Fibroblast of gingiva (primary cell): ENCODE measurements around the gene MAP1LC3B.

Source experiments
- DNase-seq: peaks from one replicate; pipeline ENCODE4 v3.0.0-alpha.2; 2011; ENCODE audit warnings: low read depth

Gene MAP1LC3B

DNA sequence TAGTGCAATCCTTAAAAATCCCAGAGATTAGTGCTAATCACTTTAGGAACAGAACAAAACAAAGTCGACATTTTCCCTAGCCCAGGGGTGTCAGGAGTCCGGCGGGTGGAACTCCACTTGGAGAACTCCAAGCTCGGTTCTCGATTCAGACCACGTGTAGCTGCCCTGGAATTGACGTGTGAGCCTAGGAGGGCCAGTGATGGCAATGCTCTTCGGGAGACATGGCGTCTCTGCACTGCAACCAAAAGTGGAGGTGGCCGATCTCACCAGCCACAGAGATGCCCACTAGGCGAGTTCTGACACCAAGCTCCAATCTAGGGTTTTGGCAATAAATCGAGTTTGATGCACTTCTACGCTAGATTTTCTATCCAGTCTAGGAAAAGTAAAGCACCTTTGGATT, 17.6 kb downstream of the MAP1LC3B start:
- no peak for DNase-seq

DNA sequence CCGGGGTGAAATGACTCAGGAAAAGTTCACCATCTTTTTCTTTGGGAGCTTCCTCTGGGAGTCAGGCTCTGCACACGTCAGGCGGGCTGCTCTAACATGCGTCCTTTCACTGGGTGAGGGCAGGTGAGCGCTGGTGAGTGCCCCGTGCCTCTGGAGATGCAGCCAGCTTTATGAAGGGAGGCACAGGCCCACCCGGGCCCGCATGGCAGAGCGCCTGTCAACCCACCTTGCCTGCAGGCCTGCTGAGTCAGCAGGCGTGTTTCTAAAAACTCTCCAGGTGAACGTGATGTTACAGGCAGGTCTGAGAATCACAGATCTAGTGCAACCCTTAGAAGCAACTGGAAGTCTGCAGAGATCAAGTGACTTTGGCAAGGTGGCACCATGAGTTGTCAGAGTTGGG, 18.4 kb downstream of the MAP1LC3B start:
- no peak for DNase-seq

DNA sequence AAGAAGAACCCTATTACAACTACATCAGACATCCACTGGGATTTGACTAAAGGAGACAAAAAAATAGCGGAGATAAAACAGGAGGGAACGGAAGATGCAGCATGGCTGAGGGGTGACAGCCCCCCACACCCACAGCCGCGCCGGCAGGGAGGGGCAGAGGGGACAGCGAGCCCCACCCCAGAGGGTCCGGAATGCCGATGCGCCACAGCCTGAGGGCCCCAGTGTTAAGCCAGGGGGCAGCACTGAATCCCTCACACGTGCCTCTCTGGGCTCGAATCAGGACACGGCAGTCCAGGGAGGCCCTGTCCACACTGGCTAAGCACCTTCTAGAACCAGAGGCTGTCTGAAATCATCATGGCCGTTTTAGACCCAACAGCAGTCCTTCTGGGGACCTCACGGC, 18.8 kb downstream of the MAP1LC3B start:
- no peak for DNase-seq

DNA sequence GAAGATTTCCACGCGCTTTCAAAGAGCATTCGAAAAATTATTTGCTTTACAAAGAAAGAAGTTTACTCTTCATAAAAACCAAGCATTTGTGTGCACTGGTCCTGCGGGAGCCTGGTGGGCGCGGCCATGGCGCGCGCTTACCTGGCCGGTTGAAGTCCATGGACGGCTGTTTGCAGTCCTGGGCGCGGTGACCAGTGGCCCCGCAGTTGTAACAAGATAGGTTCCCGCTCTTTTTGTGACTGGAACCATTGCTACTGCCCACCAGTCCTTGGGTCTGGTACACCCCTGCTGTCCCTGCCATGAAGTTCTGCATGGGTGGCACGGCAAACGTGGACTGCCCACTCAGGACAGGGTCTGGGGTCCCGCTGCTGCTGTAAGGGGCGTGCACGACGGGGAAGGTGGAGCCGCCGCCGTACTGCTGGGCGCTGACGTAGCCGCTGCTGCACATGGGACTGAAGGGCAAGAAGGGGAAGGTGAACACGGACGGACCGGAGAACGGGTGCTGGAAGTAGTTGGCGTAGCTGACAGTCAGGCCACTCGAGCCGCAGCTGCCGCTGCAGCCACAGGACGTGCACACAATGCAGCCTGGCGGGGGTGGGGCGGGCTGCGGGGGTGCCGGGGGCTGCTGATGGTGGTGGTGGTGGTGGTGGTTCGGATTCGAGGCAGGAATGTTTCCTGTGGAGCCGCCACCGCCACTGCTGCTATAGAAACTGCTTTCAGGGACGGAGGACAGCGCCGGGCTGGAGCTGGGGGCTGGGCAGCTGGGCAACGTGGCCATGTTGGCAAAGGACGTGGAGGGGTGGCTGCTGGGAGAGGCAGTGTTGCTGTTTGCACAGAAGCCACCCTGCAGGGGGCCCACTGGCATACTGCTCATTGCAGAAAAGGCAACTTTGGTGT, 19.5 kb downstream of the MAP1LC3B start:
- DNase-seq, result no peak

DNA sequence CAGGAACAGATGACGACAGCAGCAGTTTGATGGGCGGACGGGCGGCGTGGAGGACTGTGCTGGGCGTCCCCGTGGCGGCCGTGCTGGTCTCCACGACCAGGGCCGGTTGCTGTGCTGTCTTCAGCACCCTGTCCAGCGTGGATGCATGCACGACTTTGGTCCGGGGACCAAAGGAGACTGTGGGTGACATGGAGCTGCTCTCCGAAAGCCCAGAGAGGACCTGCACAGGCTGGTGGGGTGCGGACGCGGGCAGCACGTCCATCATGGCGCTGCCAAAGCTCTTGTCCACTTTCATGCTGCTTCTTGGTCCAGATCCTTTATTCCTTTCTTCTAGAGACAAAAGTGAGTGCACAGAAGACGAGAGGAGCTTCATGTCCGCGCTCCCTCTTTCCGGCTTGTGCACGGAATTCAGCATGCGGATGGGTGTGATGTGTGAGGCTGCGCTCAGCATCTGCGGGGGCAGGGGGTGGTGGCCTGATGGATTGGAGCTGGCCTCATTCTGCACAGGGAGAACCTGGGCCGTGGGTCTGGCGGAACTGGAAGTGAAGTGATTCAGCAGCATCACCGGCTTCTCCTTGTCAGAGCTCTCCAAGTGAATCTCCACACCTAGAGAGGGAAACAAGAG, 20.3 kb downstream of the MAP1LC3B start:
- no peak for DNase-seq

DNA sequence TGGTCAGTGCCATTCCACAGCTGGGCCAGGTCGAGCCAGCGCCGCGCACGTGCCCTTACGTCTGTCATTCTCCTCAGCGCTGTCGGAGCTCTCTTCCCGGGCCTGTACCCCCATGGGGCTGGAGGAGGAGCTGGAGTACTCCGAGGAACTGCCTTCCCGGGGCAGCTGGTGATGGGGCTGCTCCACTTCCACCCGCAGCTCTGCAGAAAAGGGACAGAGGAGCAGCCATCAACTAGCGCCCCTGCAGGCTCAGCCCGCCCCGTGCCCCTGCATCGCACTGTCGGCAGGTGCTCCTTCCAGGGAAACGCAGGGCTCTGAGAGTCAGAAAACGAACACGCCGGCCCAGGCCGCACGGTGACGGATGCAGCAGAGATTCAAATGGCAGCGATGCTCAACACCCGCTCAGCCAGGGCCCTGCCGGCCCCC, 20.9 kb downstream of the MAP1LC3B start:
- DNase-seq, result no peak

DNA sequence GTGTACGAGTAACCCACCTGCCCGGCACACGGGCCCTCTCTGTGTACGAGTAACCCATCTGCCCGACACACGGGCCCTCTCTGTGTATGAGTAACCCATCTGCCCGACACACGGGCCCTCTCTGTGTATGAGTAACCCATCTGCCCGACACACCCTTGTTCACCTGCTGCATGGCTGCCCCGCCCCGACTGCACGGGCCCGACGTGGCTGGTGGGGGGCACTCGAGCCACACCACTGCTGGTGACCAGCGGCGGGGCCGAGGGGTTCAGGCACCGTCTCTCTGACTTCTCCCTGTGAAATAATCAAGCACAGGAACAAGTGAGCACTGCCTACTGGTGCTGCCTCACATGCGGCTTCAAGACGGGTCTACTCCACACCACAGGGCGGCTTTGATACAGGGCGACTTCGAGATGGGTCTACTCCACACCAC, 22.1 kb downstream of the MAP1LC3B start:
- no peak for DNase-seq

DNA sequence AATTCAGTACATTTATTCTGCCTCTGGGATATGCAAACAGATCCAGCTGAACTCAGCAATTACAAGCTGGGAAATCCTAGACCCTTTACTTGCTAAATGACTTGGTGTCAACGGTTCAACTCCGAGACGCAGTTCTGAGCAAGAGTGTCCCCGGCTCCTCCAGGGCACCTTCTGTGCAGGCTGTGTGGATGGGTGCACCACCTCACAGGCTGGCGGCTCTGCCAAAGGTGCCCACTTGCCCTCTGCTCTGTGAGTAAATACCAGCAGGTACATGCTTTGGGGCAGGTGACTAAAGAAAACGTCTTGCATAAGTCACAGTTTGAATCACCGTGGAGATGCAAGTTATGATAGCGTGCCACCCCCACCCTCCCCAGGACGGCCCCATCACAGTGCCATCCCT, 23.3 kb downstream of the MAP1LC3B start:
- no peak for DNase-seq

DNA sequence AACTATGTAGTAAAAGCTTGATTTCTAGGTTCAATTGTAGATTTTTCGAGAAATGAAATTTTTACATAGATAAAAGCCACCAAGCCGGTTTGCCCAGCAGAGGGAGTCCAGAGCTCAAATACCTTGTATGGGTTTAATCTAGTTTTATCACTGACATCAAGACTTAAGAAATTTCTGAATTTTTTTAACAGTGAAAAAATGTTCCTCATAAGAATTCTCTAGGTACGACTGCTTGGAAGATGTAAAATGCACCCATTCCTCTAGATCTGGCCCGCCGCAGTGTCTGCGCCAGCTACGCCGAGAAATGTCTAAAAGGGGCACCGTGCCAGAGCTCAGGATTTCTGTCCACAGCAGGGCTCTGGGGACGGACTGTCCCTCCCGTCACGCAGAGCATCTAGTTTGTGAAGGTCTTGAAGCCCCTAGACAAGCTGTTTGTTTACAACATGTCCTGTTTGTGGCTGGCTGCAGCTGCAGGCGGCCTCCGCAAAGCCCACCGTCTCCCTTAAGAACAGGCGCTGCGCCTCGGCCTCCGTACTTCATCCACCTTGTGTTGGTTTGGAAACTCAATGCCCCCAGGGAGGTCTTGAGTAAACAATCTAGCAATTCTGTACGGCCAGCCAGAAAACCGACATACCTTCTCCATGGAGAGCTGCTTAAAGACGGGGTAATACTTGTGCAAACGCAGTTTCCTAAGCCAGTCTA, 24.8 kb downstream of the MAP1LC3B start:
- peak; percentile 63 for DNase-seq

DNA sequence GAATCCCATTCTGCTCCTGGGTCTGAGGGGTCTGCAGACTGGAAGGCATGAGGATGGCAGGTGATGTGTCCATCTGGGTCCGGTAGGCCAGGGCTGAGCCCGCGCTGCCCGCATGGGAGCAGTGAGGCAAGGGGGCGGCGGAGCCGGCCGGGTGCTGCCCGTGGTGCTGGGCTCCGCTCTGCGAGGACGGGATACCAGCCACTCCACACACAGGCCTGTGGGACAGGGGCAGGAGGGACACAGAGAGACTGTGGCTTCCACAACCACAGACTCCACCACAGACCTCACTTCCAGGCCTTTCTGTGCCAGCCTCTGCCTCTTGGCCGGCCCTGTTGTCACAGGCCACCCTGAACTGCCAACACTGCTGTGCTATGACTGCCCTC, 25.4 kb downstream of the MAP1LC3B start:
- DNase-seq, result no peak

DNA sequence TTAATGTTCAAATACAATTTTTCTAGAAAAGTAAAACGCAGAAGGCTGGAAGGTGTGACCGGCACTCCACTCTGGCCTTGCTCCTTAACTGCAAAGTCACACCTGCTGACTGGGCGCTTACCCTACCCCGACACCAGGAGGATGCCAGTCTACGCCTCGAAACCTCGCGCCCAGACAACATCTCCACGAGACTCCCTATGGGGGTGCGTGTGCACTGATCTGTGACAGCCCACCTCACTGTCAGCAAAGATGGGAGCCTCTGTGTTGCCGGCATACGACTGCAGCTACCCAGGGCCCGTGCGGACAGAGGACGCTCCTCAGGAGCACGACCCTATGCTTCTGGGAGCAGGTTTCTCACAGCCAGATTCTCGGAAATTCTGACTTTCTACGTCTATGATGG, 26.1 kb downstream of the MAP1LC3B start:
- DNase-seq, result no peak

DNA sequence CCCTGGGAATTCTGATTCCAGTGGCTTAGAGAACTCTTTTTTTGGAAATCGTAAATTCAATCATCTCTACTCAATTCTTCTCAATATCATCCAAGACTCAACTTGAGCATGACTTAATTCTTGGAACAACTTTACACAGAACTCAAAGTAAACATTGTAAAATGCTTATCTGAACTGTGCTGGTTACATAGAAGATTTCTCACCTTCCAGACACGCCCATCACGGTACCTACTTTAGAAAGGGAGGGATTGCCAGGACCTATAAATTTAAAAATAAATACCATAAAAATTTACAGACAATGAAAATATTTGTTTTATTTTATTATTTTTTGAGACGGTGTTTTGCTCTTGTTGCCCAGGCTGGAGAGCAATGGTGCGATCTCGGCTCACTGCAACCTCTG, 26.5 kb downstream of the MAP1LC3B start:
- DNase-seq, result no peak

DNA sequence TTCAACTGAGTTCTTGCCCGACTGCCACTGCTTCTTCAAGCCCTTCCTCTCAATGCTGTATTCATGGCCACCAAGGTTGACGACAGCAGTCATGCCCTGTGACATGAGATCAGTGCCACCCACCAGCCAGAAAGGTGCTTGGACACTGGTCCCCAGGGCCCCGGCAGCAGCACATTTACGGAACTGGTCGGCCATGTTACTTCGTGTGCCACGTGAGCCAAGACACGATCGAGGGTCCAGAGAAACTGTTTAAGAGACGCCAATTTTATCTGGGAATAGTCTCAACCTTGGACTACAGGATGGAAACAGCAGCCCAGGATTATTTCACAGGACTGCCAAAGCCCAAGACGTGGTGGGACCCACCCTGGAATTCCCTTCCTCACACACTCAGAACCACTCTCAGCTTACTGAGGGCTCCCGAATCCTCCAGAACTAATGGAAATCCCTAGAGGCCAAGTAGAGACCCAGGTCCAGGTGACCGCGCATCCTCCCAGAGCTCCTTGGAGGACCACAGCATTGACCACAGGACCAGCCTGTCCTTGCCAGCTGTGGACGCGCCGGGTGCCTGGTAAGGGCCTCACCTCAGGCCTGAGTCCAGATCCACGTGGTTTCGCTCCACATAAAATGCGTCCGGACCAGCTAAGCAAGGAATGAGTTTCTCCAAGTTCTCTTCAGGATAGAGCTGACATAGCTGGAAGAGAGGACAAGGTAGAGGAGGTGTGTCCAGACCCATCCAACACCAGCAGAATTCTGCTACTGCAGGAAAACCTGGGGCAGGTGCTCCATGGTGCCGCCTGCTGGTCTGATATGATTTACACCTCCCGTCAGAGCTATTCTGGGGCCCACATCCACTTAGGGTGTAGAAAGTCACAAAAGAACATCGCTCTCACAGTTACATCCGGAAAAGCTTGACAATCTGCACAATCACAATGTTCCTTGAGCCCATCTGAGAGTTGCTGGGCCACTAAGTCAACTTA, 28.2 kb downstream of the MAP1LC3B start:
- no peak for DNase-seq

DNA sequence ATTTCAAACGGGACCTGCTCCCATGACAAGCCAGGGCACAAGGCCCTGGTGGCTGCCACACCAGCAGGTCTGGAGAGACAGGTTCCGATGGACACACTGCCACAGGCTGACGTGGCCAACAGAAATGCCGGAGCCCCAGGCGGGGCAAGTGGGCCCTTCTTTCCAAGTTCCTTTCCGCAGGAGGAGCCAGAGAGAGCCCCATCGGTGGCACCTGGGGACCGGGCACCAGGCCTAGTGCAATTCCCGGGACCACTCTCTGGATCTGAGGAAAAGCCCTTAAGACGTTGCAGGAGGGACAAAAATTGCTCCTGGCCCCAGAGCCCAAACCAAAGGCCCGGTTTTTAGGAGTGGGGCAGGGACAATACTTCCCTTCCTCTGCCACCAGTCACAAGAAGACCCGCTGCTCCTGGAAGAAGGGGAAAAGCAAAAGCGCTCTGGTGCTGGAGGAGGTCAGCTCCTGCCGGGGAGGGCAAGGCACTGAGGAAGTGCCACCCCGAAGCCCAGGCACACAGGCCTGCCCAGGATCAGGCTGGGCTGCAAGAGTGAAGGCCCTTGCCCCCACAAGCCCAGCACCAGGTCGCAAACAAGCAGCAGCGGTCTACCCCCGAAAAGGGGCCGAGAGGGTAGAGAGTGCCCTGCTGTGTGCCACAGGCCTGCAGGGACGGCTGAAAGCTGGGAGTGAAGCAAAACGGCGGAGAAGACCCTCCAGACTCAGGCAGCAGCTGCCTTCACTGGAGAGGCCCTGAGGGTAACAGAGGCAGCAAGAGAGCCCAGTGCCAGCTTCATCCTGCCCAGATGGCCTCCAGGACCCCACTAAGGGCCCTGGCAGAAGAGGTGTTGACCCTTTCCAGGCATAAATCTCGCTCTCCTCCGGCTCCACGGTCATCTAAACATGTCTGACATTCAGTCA, 29.1 kb downstream of the MAP1LC3B start:
- no peak for DNase-seq

DNA sequence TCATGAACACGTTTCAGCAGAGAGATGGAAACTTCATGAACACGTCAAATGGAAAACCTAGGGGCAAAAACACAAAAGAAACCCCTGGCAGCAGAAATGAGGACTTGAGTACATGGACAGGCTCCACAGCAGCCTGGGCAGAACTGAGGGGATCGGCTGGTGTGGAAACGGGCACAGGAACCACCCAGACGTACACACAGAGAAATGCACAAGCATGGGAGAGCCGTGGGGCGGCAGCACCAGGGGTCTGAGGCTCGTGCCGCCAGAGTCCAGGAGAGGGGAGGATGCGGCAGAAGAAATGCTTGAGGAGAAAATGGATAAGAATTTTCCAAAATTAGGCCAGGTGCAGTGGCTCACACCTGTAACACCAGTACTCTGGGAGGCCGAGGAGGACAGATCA, 30.0 kb downstream of the MAP1LC3B start:
- DNase-seq, result no peak

DNA sequence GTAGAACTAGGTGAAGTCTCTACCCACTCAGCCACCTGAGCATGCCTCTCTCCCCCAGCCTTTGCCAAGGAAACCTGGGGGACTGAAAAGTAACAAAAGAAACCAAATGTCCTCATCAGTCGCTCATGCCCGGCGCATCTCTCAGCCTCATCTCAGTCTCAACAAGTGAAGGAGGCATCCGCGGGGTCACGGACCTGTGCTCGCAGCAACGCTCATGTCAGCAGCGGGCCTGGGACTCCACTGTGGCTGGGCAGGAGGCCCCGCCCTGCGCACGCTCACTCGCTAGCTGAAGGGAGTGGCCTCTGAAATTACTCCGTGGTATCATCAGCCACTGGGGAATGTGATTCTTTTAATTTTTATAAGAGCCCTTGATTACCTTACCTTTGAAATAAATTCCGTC, 31.3 kb downstream of the MAP1LC3B start:
- no peak for DNase-seq

DNA sequence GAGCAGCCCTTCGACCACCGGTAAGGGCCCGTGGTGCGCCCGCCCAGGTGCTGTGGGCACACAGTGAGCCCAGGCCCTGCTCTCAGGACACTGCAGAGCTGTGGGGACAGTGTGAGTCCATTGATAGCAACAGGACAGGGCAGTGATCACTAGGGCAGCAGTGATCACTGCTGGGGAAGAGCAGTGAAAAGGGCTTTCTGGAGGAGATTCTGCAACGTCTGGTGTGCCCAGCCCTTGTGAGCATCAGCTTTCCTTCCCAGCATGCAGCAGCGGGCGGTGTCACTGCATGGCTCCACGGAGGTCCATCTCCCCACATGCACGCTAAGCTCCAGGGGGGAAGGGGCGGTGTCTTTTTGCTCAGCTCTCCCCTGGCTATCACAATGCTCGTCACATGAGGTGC, 32.1 kb downstream of the MAP1LC3B start:
- no peak for DNase-seq

DNA sequence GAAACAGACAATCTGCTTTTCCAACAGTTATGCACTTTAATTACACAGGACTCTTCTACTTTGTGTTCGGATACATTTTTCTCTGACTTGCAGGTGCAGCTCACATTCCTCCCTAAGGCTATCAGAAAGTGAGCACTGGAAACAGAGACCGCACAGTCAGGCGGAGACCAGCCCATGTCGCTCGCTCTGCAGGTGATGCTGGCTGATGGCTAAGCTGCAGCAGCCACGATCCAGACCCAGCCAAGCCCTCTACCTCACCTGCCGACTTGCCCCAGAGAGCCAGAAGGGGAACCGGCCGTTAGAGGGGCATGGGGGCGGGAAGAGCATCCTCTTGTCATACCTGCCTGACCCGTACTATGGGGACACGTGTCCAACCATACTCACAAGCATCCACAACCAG, 33.8 kb downstream of the MAP1LC3B start:
- DNase-seq, result no peak

DNA sequence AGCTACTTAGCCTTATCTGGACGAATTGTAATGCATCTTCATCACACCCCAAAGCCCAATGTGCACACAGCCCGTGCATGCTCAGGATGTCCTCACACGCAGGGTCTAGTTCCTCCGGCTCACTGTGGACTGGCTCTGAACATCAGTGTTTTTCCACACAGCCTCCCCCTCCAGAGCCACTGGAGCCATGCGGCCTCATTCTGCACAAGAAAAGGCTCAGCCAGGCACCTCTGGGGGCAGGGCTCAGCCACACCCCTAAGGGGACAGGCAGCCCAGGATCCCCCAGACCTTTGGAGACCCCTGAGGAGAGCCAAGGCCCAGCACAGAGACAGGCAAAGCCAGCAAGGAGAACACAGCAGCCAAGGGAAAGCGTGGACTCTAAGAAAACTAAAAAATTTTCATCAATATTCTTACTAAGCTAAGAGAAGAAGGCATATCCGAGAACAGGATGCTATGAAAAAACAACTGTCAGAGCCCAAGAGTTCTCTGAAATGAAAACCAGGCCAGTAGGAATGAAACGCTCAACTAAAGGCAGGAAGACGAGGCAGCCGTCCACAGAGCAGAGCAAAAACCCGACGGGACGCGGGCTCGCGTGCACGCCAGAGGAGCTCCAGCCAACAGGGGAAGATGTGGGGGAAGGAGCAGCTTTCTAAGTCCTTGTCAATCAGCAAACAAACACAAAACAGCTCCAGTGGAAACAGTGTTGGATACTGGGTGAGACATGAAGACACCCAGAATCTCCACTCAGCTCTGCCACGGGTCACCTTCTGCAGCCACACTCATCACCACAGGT, 34.5 kb downstream of the MAP1LC3B start:
- DNase-seq, result no peak

DNA sequence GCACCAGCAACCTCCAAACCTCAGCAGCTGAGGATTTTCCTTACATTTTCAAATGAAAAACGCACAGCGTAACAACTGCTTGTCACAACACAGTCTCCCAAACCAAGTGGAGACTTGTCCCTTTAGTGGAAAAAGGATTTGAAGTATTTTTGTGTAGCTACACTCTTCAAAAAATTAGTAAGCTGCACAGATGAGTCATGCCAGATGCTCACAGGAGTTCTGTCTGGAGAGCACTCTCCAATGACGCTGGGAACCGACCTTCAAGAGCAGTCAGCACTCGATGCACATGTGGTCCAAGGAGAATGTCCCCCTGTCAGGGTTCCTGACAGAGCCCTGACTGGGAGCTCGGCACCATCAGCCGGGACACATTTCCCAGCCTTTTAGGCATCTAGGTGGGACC, 39.8 kb downstream of the MAP1LC3B start:
- DNase-seq, result peak; percentile 44
